Neural progenitor cell (in vitro differentiated cells): Measurements from ENCODE around the gene ARF3. TPM values are rescaled to one million over a fixed set of nuclear protein-coding genes. Genes with fewer than 3 reads are reported as not detected.

Experiments used
- DNase-seq: peaks from one replicate; pipeline ENCODE4 v3.0.0-alpha.2; 2016; ENCODE audit warnings: low spot score
- H2AFZ ChIP-seq: fragments of 200-600 bp; sonication (generic); replicated peaks from 2 replicates; pipeline ENCODE4 v1.6.1; 2016; ENCODE audit warnings: antibody characterized with exemption
- H3F3A ChIP-seq: fragments of 200-600 bp; sonication (generic); 2 replicates; pipeline ENCODE4 v1.6.1; 2016; ENCODE audit warnings: antibody characterized with exemption, low read depth
- H3K27ac ChIP-seq: fragments of 200-600 bp; sonication (generic); 2 replicates; pipeline ENCODE4 v1.5.1; 2016; ENCODE audit warnings: mild to moderate bottlenecking
- H3K27me3 ChIP-seq: fragments of 200-600 bp; sonication (generic); 2 replicates; pipeline ENCODE4 v1.6.1; 2016; ENCODE audit warnings: mild to moderate bottlenecking, moderate library complexity
- H3K36me3 ChIP-seq: fragments of 200-600 bp; sonication (generic); 2 replicates; pipeline ENCODE4 v1.5.1; 2016
- H3K4me1 ChIP-seq: fragments of 200-600 bp; sonication (generic); 2 replicates; pipeline ENCODE4 v1.6.1; 2016; ENCODE audit warnings: mixed run types
- H3K4me2 ChIP-seq: fragments of 200-600 bp; sonication (generic); 2 replicates; pipeline ENCODE4 v1.6.1; 2016
- H3K4me3 ChIP-seq: fragments of 200-600 bp; sonication (generic); 2 replicates; pipeline ENCODE4 v1.5.1; 2016
- H3K79me2 ChIP-seq: fragments of 200-600 bp; sonication (generic); 2 replicates; pipeline ENCODE4 v1.6.1; 2016; ENCODE audit warnings: low read depth
- H3K9ac ChIP-seq: fragments of 200-600 bp; sonication (generic); 2 replicates; pipeline ENCODE4 v1.6.1; 2016
- H3K9me3 ChIP-seq: fragments of 200-600 bp; sonication (generic); 2 replicates; pipeline ENCODE4 v1.5.1; 2016; ENCODE audit warnings: low read depth
- H4K20me1 ChIP-seq: fragments of 200-600 bp; sonication (generic); 2 replicates; pipeline ENCODE4 v1.6.1; 2016; ENCODE audit warnings: low read depth
- H3K27ac Mint-ChIP-seq: 3 replicates; pipeline ENCODE4 v1.8.0; 2021; ENCODE audit warnings: mixed read lengths
- H3K27me3 Mint-ChIP-seq: 2 replicates; pipeline ENCODE4 v1.8.0; 2022; ENCODE audit warnings: low read depth, mild to moderate bottlenecking, inconsistent platforms, moderate library complexity, mixed read lengths; ENCODE audit not compliant: insufficient read depth
- H3K36me3 Mint-ChIP-seq: 3 replicates; pipeline ENCODE4 v1.8.0; 2021; ENCODE audit warnings: mixed read lengths
- H3K4me1 Mint-ChIP-seq: 3 replicates; pipeline ENCODE4 v1.8.0; 2021; ENCODE audit warnings: mixed read lengths
- H3K4me3 Mint-ChIP-seq: 3 replicates; pipeline ENCODE4 v1.8.0; 2021; ENCODE audit warnings: mild to moderate bottlenecking, moderate library complexity, mixed read lengths
- H3K9me3 Mint-ChIP-seq: 3 replicates; pipeline ENCODE4 v1.8.0; 2020; ENCODE audit warnings: mixed read lengths
- EZH2 ChIP-seq: fragments of 200-600 bp; sonication (generic); IDR thresholded peaks from 2 replicates; pipeline ENCODE4 v1.6.1; 2017; ENCODE audit warnings: antibody characterized with exemption, mild to moderate bottlenecking, moderate library complexity
- EZH2phosphoT487 ChIP-seq: fragments of 200-600 bp; sonication (generic); IDR thresholded peaks from 2 replicates; pipeline ENCODE4 v1.6.1; 2017; ENCODE audit warnings: antibody characterized with exemption
- total RNA-seq: library from RNA; depleted of rRNA; stranded (reverse); fragments of >200 nt; gene quantifications from 2 replicates; pipeline ENCODE4 v1.2.3, GENCODE V29; 2015; ENCODE audit warnings: low replicate concordance
- TF ChIP-seq, protein P1 (sequence below): fragments of 200-600 bp; sonication (generic); IDR thresholded peaks from 2 replicates; pipeline ENCODE4 v1.5.1; 2017; ENCODE audit warnings: antibody characterized with exemption, mild to moderate bottlenecking

Gene ARF3
- total RNA-seq, 1 donor from 2014 or later, result 84.1 TPM

- no peak for DNase-seq
- peaks cover 62% of the 10 kb centered on the region for H4K20me1 ChIP-seq
- H3K4me1 Mint-ChIP-seq, result peaks cover 22% of the 10 kb centered on the region
- no peaks in the 10 kb centered on the region for H3K9me3 ChIP-seq
- H3K79me2 ChIP-seq, result peaks cover 69% of the 10 kb centered on the region
- H3K4me3 ChIP-seq, result peak overlapping the region; percentile 85
- TF ChIP-seq EZH2 (no peak), EZH2phosphoT487 (no peak)
- TF ChIP-seq, protein P1, sequence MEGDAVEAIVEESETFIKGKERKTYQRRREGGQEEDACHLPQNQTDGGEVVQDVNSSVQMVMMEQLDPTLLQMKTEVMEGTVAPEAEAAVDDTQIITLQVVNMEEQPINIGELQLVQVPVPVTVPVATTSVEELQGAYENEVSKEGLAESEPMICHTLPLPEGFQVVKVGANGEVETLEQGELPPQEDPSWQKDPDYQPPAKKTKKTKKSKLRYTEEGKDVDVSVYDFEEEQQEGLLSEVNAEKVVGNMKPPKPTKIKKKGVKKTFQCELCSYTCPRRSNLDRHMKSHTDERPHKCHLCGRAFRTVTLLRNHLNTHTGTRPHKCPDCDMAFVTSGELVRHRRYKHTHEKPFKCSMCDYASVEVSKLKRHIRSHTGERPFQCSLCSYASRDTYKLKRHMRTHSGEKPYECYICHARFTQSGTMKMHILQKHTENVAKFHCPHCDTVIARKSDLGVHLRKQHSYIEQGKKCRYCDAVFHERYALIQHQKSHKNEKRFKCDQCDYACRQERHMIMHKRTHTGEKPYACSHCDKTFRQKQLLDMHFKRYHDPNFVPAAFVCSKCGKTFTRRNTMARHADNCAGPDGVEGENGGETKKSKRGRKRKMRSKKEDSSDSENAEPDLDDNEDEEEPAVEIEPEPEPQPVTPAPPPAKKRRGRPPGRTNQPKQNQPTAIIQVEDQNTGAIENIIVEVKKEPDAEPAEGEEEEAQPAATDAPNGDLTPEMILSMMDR, result no peak
- peak overlapping the region; percentile 99 for H3K4me3 Mint-ChIP-seq
- H3K27me3 ChIP-seq, result no peaks in the 10 kb centered on the region
- peaks cover 30% of the 10 kb centered on the region for H3F3A ChIP-seq
- H3K27ac ChIP-seq, result no peak overlapping the region
- H3K36me3 ChIP-seq, result no peaks in the 10 kb centered on the region
- no peak overlapping the region for H3K27ac Mint-ChIP-seq
- peaks cover 16% of the 10 kb centered on the region for H3K4me1 ChIP-seq
- peak overlapping the region; percentile 46 for H3K9ac ChIP-seq
- no peaks in the 10 kb centered on the region for H3K27me3 Mint-ChIP-seq
- H2AFZ ChIP-seq, result no peak overlapping the region
- no peaks in the 10 kb centered on the region for H3K9me3 Mint-ChIP-seq
- peaks cover 15% of the 10 kb centered on the region for H3K36me3 Mint-ChIP-seq
- H3K4me2 ChIP-seq, result peak overlapping the region; percentile 84
These were observed 2.3 kb downstream of the ARF3 start for GRCh38 chr12:48954841-48955501.

DNA sequence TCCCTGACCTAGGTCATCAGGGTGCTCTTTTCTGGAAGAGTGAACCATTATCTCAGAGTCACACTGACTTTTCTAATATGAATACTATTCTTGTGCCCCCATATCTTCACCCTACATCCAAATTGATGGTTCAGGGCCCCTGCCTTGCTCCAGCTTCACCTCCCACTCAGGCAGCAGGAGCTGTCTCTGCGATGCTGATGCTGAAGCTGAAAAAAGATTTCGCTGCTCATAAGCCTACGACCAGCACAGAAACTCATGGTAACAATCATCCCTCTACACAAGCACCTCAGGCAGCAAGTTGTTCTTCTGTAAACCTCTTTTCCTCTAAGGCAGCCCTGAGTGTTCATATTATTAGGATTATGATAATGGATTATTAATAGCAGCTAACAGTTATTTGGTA lies 3.2 kb downstream of the ARF3 start:
- TF ChIP-seq, protein P1, result no peak
- TF ChIP-seq EZH2 (no peak), EZH2phosphoT487 (no peak)
- peaks cover 22% of the 10 kb centered on the region for H3K4me1 Mint-ChIP-seq
- Histone ChIP-seq H4K20me1 (peaks cover 70% of the 10 kb centered on the region), H3K4me1 (peaks cover 16% of the 10 kb centered on the region), H3K4me3 (no peak overlapping the region), H3K79me2 (peaks cover 78% of the 10 kb centered on the region), H2AFZ (no peak overlapping the region), H3K36me3 (no peaks in the 10 kb centered on the region), H3K27ac (no peak overlapping the region), H3K9ac (no peak overlapping the region), H3K4me2 (no peak overlapping the region), H3K27me3 (no peaks in the 10 kb centered on the region), H3F3A (peaks cover 30% of the 10 kb centered on the region), H3K9me3 (no peaks in the 10 kb centered on the region)
- no peaks in the 10 kb centered on the region for H3K27me3 Mint-ChIP-seq
- H3K27ac Mint-ChIP-seq, result no peak overlapping the region
- no peaks in the 10 kb centered on the region for H3K9me3 Mint-ChIP-seq
- DNase-seq, result no peak
- peaks cover 15% of the 10 kb centered on the region for H3K36me3 Mint-ChIP-seq
- no peak overlapping the region for H3K4me3 Mint-ChIP-seq

- Histone ChIP-seq H4K20me1 (peaks cover 84% of the 10 kb centered on the region), H3K27me3 (no peaks in the 10 kb centered on the region), H2AFZ (no peak overlapping the region), H3F3A (peaks cover 21% of the 10 kb centered on the region), H3K27ac (no peak overlapping the region), H3K4me1 (peaks cover 11% of the 10 kb centered on the region), H3K4me3 (no peak overlapping the region), H3K9ac (no peak overlapping the region), H3K79me2 (peaks cover 92% of the 10 kb centered on the region), H3K4me2 (no peak overlapping the region), H3K36me3 (no peaks in the 10 kb centered on the region), H3K9me3 (no peaks in the 10 kb centered on the region)
- peaks cover 16% of the 10 kb centered on the region for H3K4me1 Mint-ChIP-seq
- no peak overlapping the region for H3K27ac Mint-ChIP-seq
- no peaks in the 10 kb centered on the region for H3K27me3 Mint-ChIP-seq
- H3K9me3 Mint-ChIP-seq, result no peaks in the 10 kb centered on the region
- H3K4me3 Mint-ChIP-seq, result no peak overlapping the region
- TF ChIP-seq EZH2 (no peak), EZH2phosphoT487 (no peak)
- DNase-seq, result no peak
- peaks cover 19% of the 10 kb centered on the region for H3K36me3 Mint-ChIP-seq
These were observed 4.6 kb downstream of the ARF3 start for GRCh38 chr12:48952691-48953090.

DNA sequence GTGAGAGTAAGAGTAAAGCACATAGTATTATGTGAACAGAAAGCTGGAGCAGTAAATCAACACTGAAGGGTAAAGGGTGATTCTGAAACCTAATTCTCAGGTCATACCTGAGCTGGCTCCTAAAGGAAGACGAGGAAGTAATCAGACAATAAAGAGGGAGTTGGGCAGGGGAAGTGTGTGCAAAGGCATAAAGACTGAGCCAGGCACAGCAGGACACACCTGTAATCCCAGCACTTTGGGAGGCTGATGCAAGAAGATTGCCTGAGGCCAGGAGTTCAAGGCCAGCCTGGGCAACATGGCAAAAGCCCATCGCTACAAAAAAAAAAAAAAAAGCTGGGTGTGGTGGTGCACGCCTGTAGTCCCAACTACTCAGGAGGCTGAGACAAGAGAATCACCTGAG lies 9.6 kb downstream of the ARF3 start:
- Histone ChIP-seq H3K79me2 (peaks cover 99% of the 10 kb centered on the region), H3K27me3 (no peaks in the 10 kb centered on the region), H3K9ac (no peak overlapping the region), H3K9me3 (no peaks in the 10 kb centered on the region), H3K4me1 (no peaks in the 10 kb centered on the region), H3F3A (no peaks in the 10 kb centered on the region), H4K20me1 (peaks cover 99% of the 10 kb centered on the region), H3K36me3 (no peaks in the 10 kb centered on the region), H3K4me3 (no peak overlapping the region), H3K27ac (no peak overlapping the region), H3K4me2 (no peak overlapping the region), H2AFZ (no peak overlapping the region)
- peak overlapping the region; percentile 23 for H3K27ac Mint-ChIP-seq
- no peaks in the 10 kb centered on the region for H3K27me3 Mint-ChIP-seq
- DNase-seq, result no peak
- H3K4me3 Mint-ChIP-seq, result no peak overlapping the region
- no peaks in the 10 kb centered on the region for H3K9me3 Mint-ChIP-seq
- TF ChIP-seq EZH2phosphoT487, result no peak
- TF ChIP-seq, protein P1, result no peak
- no peak for TF ChIP-seq EZH2
- H3K4me1 Mint-ChIP-seq, result no peaks in the 10 kb centered on the region
- H3K36me3 Mint-ChIP-seq, result peaks cover 15% of the 10 kb centered on the region
